Stimulated activated CD8-positive, alpha-beta memory T cell treated with anti-CD3 and anti-CD28 coated beads, Interleukin-15, amount 100 ng/mL, for 24 hours (primary cell): ENCODE data around the gene SRRM2.

Source experiments
- DNase-seq: peaks from one replicate; pipeline ENCODE4 v3.0.0-alpha.2; 2020; ENCODE audit warnings: low read depth

Gene SRRM2

GRCh38 chr16:2739625-2740430 lies 12.6 kb upstream of the SRRM2 start:
- no peak for DNase-seq

- no peak for DNase-seq
Measured at GRCh38 chr16:2740476-2740875, 12.0 kb upstream of the SRRM2 start.

- no peak for DNase-seq
Measured at GRCh38 chr16:2741168-2741567, 11.3 kb upstream of the SRRM2 start.

GRCh38 chr16:2742323-2743006 lies 10.0 kb upstream of the SRRM2 start:
- DNase-seq: no peak

- DNase-seq: no peak
Measured at GRCh38 chr16:2743007-2743810, 9.2 kb upstream of the SRRM2 start.

GRCh38 chr16:2744711-2745110 lies 7.7 kb upstream of the SRRM2 start:
- no peak for DNase-seq

- DNase-seq: no peak
Measured at GRCh38 chr16:2745116-2745890, 7.1 kb upstream of the SRRM2 start.

GRCh38 chr16:2745961-2746360 lies 6.5 kb upstream of the SRRM2 start:
- DNase-seq: no peak

GRCh38 chr16:2748757-2749455 lies 3.5 kb upstream of the SRRM2 start:
- no peak for DNase-seq

- no peak for DNase-seq
Measured at GRCh38 chr16:2749476-2749875, 3.0 kb upstream of the SRRM2 start.

- DNase-seq: no peak
Measured at GRCh38 chr16:2749936-2750335, 2.5 kb upstream of the SRRM2 start.

GRCh38 chr16:2751577-2752034 lies 832 bp upstream of the SRRM2 start:
- DNase-seq: no peak

- DNase-seq: no peak
Measured at GRCh38 chr16:2752850-2753732, 653 bp downstream of the SRRM2 start.

GRCh38 chr16:2753733-2754020 lies 1.2 kb downstream of the SRRM2 start:
- DNase-seq: no peak

- DNase-seq: no peak
Measured at GRCh38 chr16:2755158-2755557, 2.7 kb downstream of the SRRM2 start.

GRCh38 chr16:2756288-2757015 lies 4.0 kb downstream of the SRRM2 start:
- no peak for DNase-seq

- DNase-seq: no peak
Measured at GRCh38 chr16:2757344-2757743, 4.9 kb downstream of the SRRM2 start.

- DNase-seq: no peak
Measured at GRCh38 chr16:2761472-2761871, 9.0 kb downstream of the SRRM2 start.

GRCh38 chr16:2761886-2762583 lies 9.6 kb downstream of the SRRM2 start:
- no peak for DNase-seq
